Activated naive CD8-positive, alpha-beta T cell treated with anti-CD3 and anti-CD28 coated beads for 36 hours (primary cell): Measurements from ENCODE around the gene PACC1. TPM values are rescaled to one million over a fixed set of nuclear protein-coding genes. Genes with fewer than 3 reads are reported as not detected.

Experiments used
- DNase-seq: peaks from one replicate; pipeline ENCODE4 v3.0.0; 2021
- H3K27ac Mint-ChIP-seq: one replicate; pipeline ENCODE4 v1.8.0; 2022; ENCODE audit warnings: mild to moderate bottlenecking, moderate library complexity, mixed read lengths
- H3K27me3 Mint-ChIP-seq: one replicate; pipeline ENCODE4 v1.8.0; 2022; ENCODE audit warnings: mild to moderate bottlenecking, mixed read lengths
- H3K36me3 Mint-ChIP-seq: one replicate; pipeline ENCODE4 v1.8.0; 2021; ENCODE audit warnings: mild to moderate bottlenecking, mixed read lengths
- H3K4me1 Mint-ChIP-seq: one replicate; pipeline ENCODE4 v1.8.0; 2021; ENCODE audit warnings: mixed read lengths
- H3K4me3 Mint-ChIP-seq: one replicate; pipeline ENCODE4 v1.8.0; 2022; ENCODE audit warnings: mild to moderate bottlenecking, moderate library complexity, mixed read lengths
- H3K9me3 Mint-ChIP-seq: one replicate; pipeline ENCODE4 v1.8.0; 2022; ENCODE audit warnings: mixed read lengths
- total RNA-seq, 2 experiments: library from RNA; stranded (reverse); gene quantifications; one replicate each; pipeline ENCODE4 v1.2.3, GENCODE V29; 2021

Gene PACC1
- total RNA-seq, 2 experiments from 2014 or later, result 12.7 to 13.9 TPM

DNA sequence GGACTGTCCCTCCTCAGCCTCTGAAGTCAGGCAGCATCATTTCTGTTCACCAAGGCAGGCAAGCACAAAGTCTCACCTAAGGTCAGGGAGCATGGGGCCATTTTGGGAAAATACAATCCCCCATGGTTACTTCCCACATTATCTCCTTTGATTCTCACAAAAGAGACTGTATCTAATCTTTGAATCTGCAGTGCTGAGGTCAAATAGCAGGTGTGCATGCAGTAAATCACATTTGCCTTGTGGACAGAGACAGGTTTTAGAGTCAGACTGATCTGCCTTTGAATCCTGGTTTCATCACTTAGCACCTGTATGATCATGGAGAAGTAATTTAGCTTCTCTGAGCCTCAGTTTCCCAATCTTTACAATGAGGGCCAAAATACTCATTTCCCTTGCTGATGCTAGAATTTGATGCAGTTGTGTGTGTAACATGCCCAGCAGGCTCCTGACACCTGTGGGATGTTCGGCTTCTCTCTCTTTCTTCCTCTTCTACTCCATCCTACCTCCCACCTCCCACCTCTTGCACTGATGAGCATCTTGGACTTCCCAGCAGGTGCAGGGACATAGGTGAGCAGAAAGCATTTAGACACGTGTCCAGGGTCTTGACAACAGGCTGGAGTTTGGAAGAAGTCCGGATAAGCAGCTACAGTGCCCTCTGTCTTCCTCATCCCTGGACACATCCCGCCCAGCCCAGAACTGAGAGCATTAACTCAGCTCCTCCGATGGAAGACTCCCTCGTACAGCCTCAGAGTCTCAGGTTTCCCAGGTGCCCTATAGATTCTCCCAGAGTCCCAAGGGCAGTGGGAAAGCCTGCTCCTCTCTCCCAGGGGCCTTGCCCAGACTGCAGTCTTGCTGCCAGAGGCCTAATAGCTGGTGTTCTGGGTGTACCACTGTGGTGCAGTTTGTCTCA is 37.0 kb upstream of the PACC1 start:
- Mint-ChIP-seq H3K27me3 (no peaks in the 10 kb centered on the region), H3K27ac (no peak overlapping the region), H3K4me1 (peaks cover 2% of the 10 kb centered on the region), H3K9me3 (no peaks in the 10 kb centered on the region), H3K4me3 (no peak overlapping the region), H3K36me3 (no peaks in the 10 kb centered on the region)
- DNase-seq, result no peak

- no peak for DNase-seq
- Mint-ChIP-seq H3K4me1 (peaks cover 2% of the 10 kb centered on the region), H3K27ac (no peak overlapping the region), H3K36me3 (peaks cover 2% of the 10 kb centered on the region), H3K4me3 (no peak overlapping the region), H3K9me3 (no peaks in the 10 kb centered on the region), H3K27me3 (no peaks in the 10 kb centered on the region)
Observed at GRCh38 chr1:212450331-212450881, 35.7 kb upstream of the PACC1 start.

DNA sequence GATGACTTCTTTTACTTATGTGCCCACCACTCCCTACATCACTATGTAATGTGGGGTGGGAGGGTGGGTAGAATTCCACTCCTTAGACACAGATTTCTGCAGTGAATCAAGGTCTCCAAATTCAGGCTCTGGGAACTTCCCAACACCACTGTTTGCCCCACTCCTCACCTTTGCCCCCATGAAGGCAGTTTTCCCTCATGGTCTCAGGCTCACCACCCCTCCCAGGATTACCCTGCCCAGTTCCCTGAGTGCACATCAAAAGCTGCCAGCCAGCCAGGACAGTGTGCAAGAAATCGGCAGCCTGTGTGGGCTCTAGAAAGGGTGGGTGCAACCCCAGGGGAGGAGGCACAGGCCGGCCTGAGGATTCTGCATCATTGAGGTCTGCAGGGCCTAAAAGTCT is 32.8 kb upstream of the PACC1 start:
- DNase-seq, result no peak
- H3K4me3 Mint-ChIP-seq, result no peak overlapping the region
- H3K36me3 Mint-ChIP-seq, result peaks cover 8% of the 10 kb centered on the region
- H3K27me3 Mint-ChIP-seq, result no peaks in the 10 kb centered on the region
- H3K27ac Mint-ChIP-seq, result no peak overlapping the region
- no peaks in the 10 kb centered on the region for H3K4me1 Mint-ChIP-seq
- no peaks in the 10 kb centered on the region for H3K9me3 Mint-ChIP-seq

- Mint-ChIP-seq H3K27me3 (no peaks in the 10 kb centered on the region), H3K9me3 (no peaks in the 10 kb centered on the region), H3K36me3 (peaks cover 8% of the 10 kb centered on the region), H3K4me1 (no peaks in the 10 kb centered on the region), H3K4me3 (no peak overlapping the region), H3K27ac (no peak overlapping the region)
- no peak for DNase-seq
Observed at GRCh38 chr1:212446333-212446732, 31.6 kb upstream of the PACC1 start.

GRCh38 chr1:212442408-212442807 is 27.7 kb upstream of the PACC1 start:
- peaks cover 8% of the 10 kb centered on the region for H3K36me3 Mint-ChIP-seq
- H3K4me1 Mint-ChIP-seq, result peaks cover 8% of the 10 kb centered on the region
- H3K9me3 Mint-ChIP-seq, result no peaks in the 10 kb centered on the region
- H3K4me3 Mint-ChIP-seq, result no peak overlapping the region
- H3K27ac Mint-ChIP-seq, result no peak overlapping the region
- no peak for DNase-seq
- H3K27me3 Mint-ChIP-seq, result no peaks in the 10 kb centered on the region

GRCh38 chr1:212440419-212440818 is 25.7 kb upstream of the PACC1 start:
- Mint-ChIP-seq H3K27ac (no peak overlapping the region), H3K27me3 (no peaks in the 10 kb centered on the region), H3K36me3 (peaks cover 6% of the 10 kb centered on the region), H3K9me3 (no peaks in the 10 kb centered on the region), H3K4me3 (no peak overlapping the region), H3K4me1 (peaks cover 14% of the 10 kb centered on the region)
- no peak for DNase-seq

- no peak overlapping the region for H3K4me3 Mint-ChIP-seq
- DNase-seq, result no peak
- no peaks in the 10 kb centered on the region for H3K27me3 Mint-ChIP-seq
- H3K36me3 Mint-ChIP-seq, result peaks cover 2% of the 10 kb centered on the region
- no peaks in the 10 kb centered on the region for H3K9me3 Mint-ChIP-seq
- H3K4me1 Mint-ChIP-seq, result peaks cover 17% of the 10 kb centered on the region
- H3K27ac Mint-ChIP-seq, result no peak overlapping the region
Observed at GRCh38 chr1:212438831-212439237, 24.1 kb upstream of the PACC1 start.

GRCh38 chr1:212437179-212437798 is 22.6 kb upstream of the PACC1 start:
- H3K4me1 Mint-ChIP-seq, result peaks cover 21% of the 10 kb centered on the region
- DNase-seq, result peak; percentile 7
- no peak overlapping the region for H3K4me3 Mint-ChIP-seq
- peaks cover 2% of the 10 kb centered on the region for H3K36me3 Mint-ChIP-seq
- H3K27ac Mint-ChIP-seq, result no peak overlapping the region
- H3K27me3 Mint-ChIP-seq, result no peaks in the 10 kb centered on the region
- H3K9me3 Mint-ChIP-seq, result no peaks in the 10 kb centered on the region

DNA sequence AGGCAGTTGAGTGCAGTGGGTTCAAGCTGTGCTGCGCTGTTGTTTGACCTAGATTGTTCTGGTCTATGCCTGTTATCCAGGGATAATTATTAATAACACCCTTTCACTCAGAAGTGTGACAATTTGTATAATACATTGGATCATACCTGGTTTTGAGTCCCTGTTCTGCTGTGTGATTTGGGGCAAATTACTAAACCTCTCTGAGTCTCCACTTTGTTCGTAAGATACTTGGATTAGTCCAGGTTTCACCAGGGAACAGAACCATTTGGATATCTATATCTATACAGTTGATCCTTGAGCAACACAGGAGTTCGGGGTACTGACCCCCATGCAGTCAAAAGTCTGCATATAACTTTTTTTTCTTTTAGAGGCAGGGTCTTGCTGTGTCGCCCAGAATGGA is 20.3 kb upstream of the PACC1 start:
- DNase-seq, result no peak
- H3K9me3 Mint-ChIP-seq, result no peaks in the 10 kb centered on the region
- H3K27me3 Mint-ChIP-seq, result no peaks in the 10 kb centered on the region
- no peak overlapping the region for H3K27ac Mint-ChIP-seq
- H3K4me3 Mint-ChIP-seq, result no peak overlapping the region
- peaks cover 40% of the 10 kb centered on the region for H3K4me1 Mint-ChIP-seq
- peaks cover 2% of the 10 kb centered on the region for H3K36me3 Mint-ChIP-seq

- Mint-ChIP-seq H3K27me3 (no peaks in the 10 kb centered on the region), H3K9me3 (no peaks in the 10 kb centered on the region), H3K36me3 (peaks cover 2% of the 10 kb centered on the region), H3K4me3 (peak overlapping the region; percentile 74), H3K4me1 (peaks cover 40% of the 10 kb centered on the region), H3K27ac (no peak overlapping the region)
- no peak for DNase-seq
Observed at GRCh38 chr1:212433577-212434462, 19.1 kb upstream of the PACC1 start.

GRCh38 chr1:212432661-212433576 is 18.2 kb upstream of the PACC1 start, which contains the start of gene NENF:
Gene NENF (plus strand): TSS chr1:212432920. CDS start chr1:212432944, 24 bp downstream.
- H3K9me3 Mint-ChIP-seq, result no peaks in the 10 kb centered on the region
- H3K27ac Mint-ChIP-seq, result peak within 1 kb of the TSS; percentile 78
- no peaks in the 10 kb centered on the region for H3K27me3 Mint-ChIP-seq
- H3K4me3 Mint-ChIP-seq, result peak within 1 kb of the TSS; percentile 74
- H3K36me3 Mint-ChIP-seq, result peaks cover 2% of the 10 kb centered on the region
- peaks cover 37% of the 10 kb centered on the region for H3K4me1 Mint-ChIP-seq
- DNase-seq, result peak; percentile 88

DNA sequence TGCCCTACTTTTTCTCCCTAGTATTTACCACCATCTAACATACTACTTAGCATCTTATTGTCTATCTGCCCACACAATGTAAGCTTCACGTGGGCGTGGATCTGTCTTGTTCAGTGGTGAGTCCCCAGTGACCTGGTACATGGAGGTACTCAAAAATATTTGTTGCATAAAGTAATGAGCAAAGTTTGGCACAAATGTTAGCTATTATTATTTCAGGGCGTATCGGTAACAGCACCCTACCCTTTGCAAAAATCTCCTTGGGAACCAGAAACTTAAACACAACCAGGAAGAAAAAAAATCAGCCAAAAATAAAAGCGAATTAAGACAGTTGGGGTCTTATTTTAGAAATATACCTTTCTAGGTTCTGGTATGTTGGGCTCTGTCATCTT is 17.6 kb upstream of the PACC1 start:
- peak overlapping the region; percentile 78 for H3K27ac Mint-ChIP-seq
- H3K4me1 Mint-ChIP-seq, result peaks cover 31% of the 10 kb centered on the region
- H3K36me3 Mint-ChIP-seq, result peaks cover 2% of the 10 kb centered on the region
- peak overlapping the region; percentile 73 for H3K4me3 Mint-ChIP-seq
- no peaks in the 10 kb centered on the region for H3K9me3 Mint-ChIP-seq
- no peak for DNase-seq
- H3K27me3 Mint-ChIP-seq, result no peaks in the 10 kb centered on the region

DNA sequence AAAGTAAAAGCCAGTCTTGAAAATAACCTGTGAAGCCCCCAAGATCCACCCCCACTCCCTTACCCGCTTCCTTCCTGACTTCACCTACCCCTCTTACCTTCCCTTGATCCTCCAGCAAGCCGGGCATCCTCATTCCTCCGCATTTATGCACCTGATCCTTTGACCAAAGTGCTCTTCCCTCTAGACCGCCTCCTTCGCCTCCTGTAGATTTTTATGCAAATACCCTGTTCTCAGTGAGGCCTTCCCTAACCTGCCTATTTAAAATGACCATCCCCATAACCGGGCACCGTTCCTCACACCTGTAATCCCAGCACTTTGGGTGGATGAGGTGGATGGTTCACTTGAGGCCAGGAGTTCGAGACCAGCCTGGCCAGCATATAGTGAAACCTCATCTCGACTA is 17.0 kb upstream of the PACC1 start:
- DNase-seq, result no peak
- no peaks in the 10 kb centered on the region for H3K27me3 Mint-ChIP-seq
- H3K27ac Mint-ChIP-seq, result peak overlapping the region; percentile 23
- peak overlapping the region; percentile 42 for H3K4me3 Mint-ChIP-seq
- no peaks in the 10 kb centered on the region for H3K9me3 Mint-ChIP-seq
- H3K36me3 Mint-ChIP-seq, result peaks cover 2% of the 10 kb centered on the region
- peaks cover 26% of the 10 kb centered on the region for H3K4me1 Mint-ChIP-seq

DNA sequence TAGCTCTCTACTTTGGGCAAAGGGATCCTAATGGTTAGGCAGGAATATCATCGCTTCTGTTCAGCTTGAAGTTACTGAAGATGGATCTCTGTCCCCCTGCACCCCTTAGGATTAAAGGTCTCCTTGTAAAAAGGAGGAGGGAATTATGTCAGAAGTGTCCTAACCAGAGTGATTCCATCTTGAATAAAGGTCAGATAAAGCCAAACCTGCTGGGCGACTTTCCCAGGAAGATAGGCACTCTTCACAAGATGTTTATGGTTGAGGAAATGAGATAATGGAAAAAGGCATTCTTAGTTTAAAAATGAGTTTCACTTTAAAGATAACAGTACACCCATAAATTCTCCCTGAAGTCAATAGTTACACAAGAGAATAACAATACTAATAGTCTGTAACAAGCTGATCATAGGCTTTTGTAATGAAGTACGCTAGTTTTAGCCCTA is 16.3 kb upstream of the PACC1 start:
- Mint-ChIP-seq H3K27ac (no peak overlapping the region), H3K27me3 (no peaks in the 10 kb centered on the region), H3K36me3 (peaks cover 2% of the 10 kb centered on the region), H3K9me3 (no peaks in the 10 kb centered on the region), H3K4me1 (peaks cover 26% of the 10 kb centered on the region), H3K4me3 (no peak overlapping the region)
- DNase-seq, result no peak
